ENCODE measurements around the gene SPTSSA. TPM values are rescaled to one million over a fixed set of nuclear protein-coding genes. Genes with fewer than 3 reads are reported as not detected.

The SPTSSA gene
- total RNA-seq, 4 donors from 2014 or later, result 17.0 to 31.4 (median 21.7) TPM

GRCh38 chr14:34465069-34465859 lies 3.2 kb upstream of the SPTSSA start:
- Histone ChIP-seq H3K9me3 (no peaks in the 10 kb centered on the region), H3K27ac (peak overlapping the region in 2 of 4 donors; percentile 9 to 43), H3K4me3 (no peak overlapping the region), H3K27me3 (no peaks in the 10 kb centered on the region), H3K4me1 (peaks cover 0 to 18% (median 0%) of the 10 kb centered on the region in 4 donors), H3K36me3 (no peaks in the 10 kb centered on the region)
- TF ChIP-seq POLR2A (IDR thresholded peaks at IDR 0.05) (no peak), CTCF (IDR thresholded peaks at IDR 0.05) (no peak)
- no peak for DNase-seq

- DNase-seq, result no peak
- Histone ChIP-seq H3K4me1 (peaks cover 0 to 22% (median 0%) of the 10 kb centered on the region in 4 donors), H3K27ac (no peak overlapping the region), H3K27me3 (no peaks in the 10 kb centered on the region), H3K36me3 (no peaks in the 10 kb centered on the region), H3K9me3 (no peaks in the 10 kb centered on the region), H3K4me3 (no peak overlapping the region)
- TF ChIP-seq CTCF (IDR thresholded peaks at IDR 0.05) (no peak), POLR2A (IDR thresholded peaks at IDR 0.05) (no peak)
Measured at GRCh38 chr14:34463598-34463961, 1.5 kb upstream of the SPTSSA start.

- TF ChIP-seq POLR2A (IDR thresholded peaks at IDR 0.05) (no peak), CTCF (IDR thresholded peaks at IDR 0.05) (no peak)
- Histone ChIP-seq H3K4me3 (peak overlapping the region; percentile 67 to 95 (median 84)), H3K36me3 (peaks cover 0 to 3% (median 0%) of the 10 kb centered on the region in 3 donors), H3K4me1 (peaks cover 0 to 22% (median 0%) of the 10 kb centered on the region in 4 donors), H3K9me3 (no peaks in the 10 kb centered on the region), H3K27ac (peak overlapping the region; percentile 82 to 98 (median 92)), H3K27me3 (no peaks in the 10 kb centered on the region)
- DNase-seq, result peak; percentile 29 to 80 (median 72)
Measured at GRCh38 chr14:34461334-34462131, 507 bp downstream of the SPTSSA start.

GRCh38 chr14:34460841-34461240 lies 1.2 kb downstream of the SPTSSA start:
- Histone ChIP-seq H3K27me3 (no peaks in the 10 kb centered on the region), H3K27ac (peak overlapping the region in 3 of 4 donors; percentile 82 to 98 (median 98)), H3K36me3 (peaks cover 0 to 9% (median 0%) of the 10 kb centered on the region in 3 donors), H3K9me3 (no peaks in the 10 kb centered on the region), H3K4me1 (peaks cover 0 to 22% (median 0%) of the 10 kb centered on the region in 4 donors), H3K4me3 (peak overlapping the region in 3 of 4 donors; percentile 67 to 95 (median 82))
- no peak for TF ChIP-seq POLR2A (IDR thresholded peaks at IDR 0.05)
- TF ChIP-seq CTCF (IDR thresholded peaks at IDR 0.05), result no peak
- DNase-seq, result no peak

GRCh38 chr14:34460295-34460694 lies 1.7 kb downstream of the SPTSSA start:
- no peak for DNase-seq
- Histone ChIP-seq H3K4me3 (peak overlapping the region in 2 of 4 donors; percentile 82 to 95), H3K4me1 (peaks cover 0 to 18% (median 0%) of the 10 kb centered on the region in 4 donors), H3K27ac (peak overlapping the region in 1 of 4 donors; percentile 98), H3K9me3 (no peaks in the 10 kb centered on the region), H3K27me3 (no peaks in the 10 kb centered on the region), H3K36me3 (peaks cover 0 to 15% (median 0%) of the 10 kb centered on the region in 3 donors)
- TF ChIP-seq POLR2A (IDR thresholded peaks at IDR 0.05) (no peak), CTCF (IDR thresholded peaks at IDR 0.05) (no peak)
